Neural progenitor cell (in vitro differentiated cells): ENCODE results near the gene C1orf21.

ENCODE experiments used
- EZH2 ChIP-seq: fragments of 200-600 bp; sonication (generic); IDR thresholded peaks from 2 replicates; pipeline ENCODE4 v1.6.1; 2017; ENCODE audit warnings: antibody characterized with exemption, mild to moderate bottlenecking, moderate library complexity
- TF ChIP-seq, protein P1 (sequence below): fragments of 200-600 bp; sonication (generic); IDR thresholded peaks from 2 replicates; pipeline ENCODE4 v1.5.1; 2017; ENCODE audit warnings: antibody characterized with exemption, mild to moderate bottlenecking

GRCh38 chr1:184563308-184563707 is 176.5 kb downstream of the C1orf21 start:
- TF ChIP-seq, protein P1, sequence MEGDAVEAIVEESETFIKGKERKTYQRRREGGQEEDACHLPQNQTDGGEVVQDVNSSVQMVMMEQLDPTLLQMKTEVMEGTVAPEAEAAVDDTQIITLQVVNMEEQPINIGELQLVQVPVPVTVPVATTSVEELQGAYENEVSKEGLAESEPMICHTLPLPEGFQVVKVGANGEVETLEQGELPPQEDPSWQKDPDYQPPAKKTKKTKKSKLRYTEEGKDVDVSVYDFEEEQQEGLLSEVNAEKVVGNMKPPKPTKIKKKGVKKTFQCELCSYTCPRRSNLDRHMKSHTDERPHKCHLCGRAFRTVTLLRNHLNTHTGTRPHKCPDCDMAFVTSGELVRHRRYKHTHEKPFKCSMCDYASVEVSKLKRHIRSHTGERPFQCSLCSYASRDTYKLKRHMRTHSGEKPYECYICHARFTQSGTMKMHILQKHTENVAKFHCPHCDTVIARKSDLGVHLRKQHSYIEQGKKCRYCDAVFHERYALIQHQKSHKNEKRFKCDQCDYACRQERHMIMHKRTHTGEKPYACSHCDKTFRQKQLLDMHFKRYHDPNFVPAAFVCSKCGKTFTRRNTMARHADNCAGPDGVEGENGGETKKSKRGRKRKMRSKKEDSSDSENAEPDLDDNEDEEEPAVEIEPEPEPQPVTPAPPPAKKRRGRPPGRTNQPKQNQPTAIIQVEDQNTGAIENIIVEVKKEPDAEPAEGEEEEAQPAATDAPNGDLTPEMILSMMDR, result peak; percentile 52
- TF ChIP-seq EZH2, result no peak
